ENCODE measurements around the gene PFKFB2. TPM values are rescaled to one million over a fixed set of nuclear protein-coding genes. Genes with fewer than 3 reads are reported as not detected.

Gene PFKFB2
- total and polyA plus RNA-seq, 3 donors from 2014 or later = 12.9 to 17.6 (median 13.9) TPM

DNA sequence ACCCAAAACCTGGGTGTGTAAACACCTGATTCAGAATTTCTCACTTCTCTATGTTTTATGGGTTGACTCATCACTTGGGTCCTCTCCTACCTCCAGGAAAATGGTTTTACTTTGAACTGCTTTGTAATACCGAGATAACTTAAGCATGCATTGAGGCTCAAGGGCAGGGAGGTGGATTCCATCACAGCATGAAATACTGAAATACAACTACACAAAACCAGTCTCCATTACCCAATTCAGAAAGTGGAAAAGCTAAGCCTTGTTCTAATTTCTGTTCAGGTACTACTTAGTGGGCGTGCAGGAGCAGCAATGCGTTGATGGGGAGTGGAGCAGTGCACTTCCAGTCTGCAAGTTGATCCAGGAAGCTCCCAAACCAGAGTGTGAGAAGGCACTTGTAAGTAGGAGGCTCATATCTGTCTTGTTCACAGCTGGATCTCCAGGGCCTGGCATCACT is 44.8 kb downstream of the PFKFB2 start:
- DNase-seq = no peak
- Histone ChIP-seq H3K4me3 (no peak overlapping the region), H3K4me1 (no peaks in the 10 kb centered on the region), H3K27ac (no peak overlapping the region), H3K9me3 (no peaks in the 10 kb centered on the region), H3K27me3 (no peaks in the 10 kb centered on the region), H3K36me3 (ENCODE audit: low read depth, missing control alignments) (no peaks in the 10 kb centered on the region)
- TF ChIP-seq, protein P1, sequence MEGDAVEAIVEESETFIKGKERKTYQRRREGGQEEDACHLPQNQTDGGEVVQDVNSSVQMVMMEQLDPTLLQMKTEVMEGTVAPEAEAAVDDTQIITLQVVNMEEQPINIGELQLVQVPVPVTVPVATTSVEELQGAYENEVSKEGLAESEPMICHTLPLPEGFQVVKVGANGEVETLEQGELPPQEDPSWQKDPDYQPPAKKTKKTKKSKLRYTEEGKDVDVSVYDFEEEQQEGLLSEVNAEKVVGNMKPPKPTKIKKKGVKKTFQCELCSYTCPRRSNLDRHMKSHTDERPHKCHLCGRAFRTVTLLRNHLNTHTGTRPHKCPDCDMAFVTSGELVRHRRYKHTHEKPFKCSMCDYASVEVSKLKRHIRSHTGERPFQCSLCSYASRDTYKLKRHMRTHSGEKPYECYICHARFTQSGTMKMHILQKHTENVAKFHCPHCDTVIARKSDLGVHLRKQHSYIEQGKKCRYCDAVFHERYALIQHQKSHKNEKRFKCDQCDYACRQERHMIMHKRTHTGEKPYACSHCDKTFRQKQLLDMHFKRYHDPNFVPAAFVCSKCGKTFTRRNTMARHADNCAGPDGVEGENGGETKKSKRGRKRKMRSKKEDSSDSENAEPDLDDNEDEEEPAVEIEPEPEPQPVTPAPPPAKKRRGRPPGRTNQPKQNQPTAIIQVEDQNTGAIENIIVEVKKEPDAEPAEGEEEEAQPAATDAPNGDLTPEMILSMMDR (IDR thresholded peaks at IDR 0.05) = no peak
- no peak for TF ChIP-seq POLR2A (IDR thresholded peaks at IDR 0.05)
- intact Hi-C loops (cut with DNase I; ENCODE audit: low total_unique reads) = no loop called here
- 84 to 90% methylated on average over 3 of the region's 3 CpGs for WGBS, 2 donors

DNA sequence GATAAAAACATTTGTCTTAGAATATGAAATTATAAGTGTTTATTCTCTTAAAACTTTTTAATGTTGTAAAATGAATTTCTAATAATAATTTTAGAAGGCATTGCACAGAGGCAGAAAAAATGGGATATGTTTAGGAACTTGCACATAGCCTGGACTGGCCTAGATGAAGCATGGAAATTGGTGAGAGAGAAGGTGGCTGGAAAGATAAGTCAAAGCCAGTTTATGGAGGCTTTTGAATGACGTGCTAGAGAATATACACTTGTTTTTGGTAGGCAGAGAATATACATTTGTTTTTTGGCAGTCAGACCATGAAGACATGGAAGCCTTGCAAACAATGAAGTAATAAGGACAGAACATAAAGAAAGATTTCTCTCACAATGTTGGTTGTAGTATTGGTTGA is 48.6 kb downstream of the PFKFB2 start:
- H3K36me3 ChIP-seq (ENCODE audit: low read depth, missing control alignments) = no peaks in the 10 kb centered on the region
- no peak overlapping the region for H3K4me3 ChIP-seq
- no peaks in the 10 kb centered on the region for H3K4me1 ChIP-seq
- no peak overlapping the region for H3K27ac ChIP-seq
- intact Hi-C loops (cut with DNase I; ENCODE audit: low total_unique reads) = no loop called here
- TF ChIP-seq, protein P1 (IDR thresholded peaks at IDR 0.05) = no peak
- no peak for TF ChIP-seq POLR2A (IDR thresholded peaks at IDR 0.05)
- no peaks in the 10 kb centered on the region for H3K27me3 ChIP-seq
- DNase-seq = no peak
- WGBS, 2 donors = 71 to 94% methylated on average over 1 of the region's 1 CpG
- no peaks in the 10 kb centered on the region for H3K9me3 ChIP-seq

DNA sequence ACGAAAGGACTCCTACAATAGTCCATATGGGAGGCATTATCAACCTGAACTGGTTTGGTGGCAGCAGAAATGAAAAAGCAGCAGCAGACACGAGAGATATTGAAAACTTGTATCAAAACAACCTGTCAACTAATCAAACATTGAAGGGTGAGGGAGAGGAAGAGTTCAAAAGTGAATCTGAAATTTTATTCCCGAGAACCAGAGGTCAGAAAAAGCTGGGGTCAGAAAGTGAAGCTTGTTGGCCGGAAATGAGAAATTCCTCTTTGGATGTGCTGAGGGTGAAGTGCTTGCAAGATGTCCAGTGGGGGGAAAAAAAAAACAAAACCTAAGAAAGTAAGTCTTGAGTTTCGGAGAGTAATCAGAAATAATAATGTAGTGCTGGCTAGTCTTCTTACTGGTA is 49.1 kb downstream of the PFKFB2 start:
- H3K4me3 ChIP-seq = no peak overlapping the region
- no peak for DNase-seq
- no peaks in the 10 kb centered on the region for H3K36me3 ChIP-seq (ENCODE audit: low read depth, missing control alignments)
- no peaks in the 10 kb centered on the region for H3K9me3 ChIP-seq
- TF ChIP-seq, protein P1 (IDR thresholded peaks at IDR 0.05) = no peak
- TF ChIP-seq POLR2A (IDR thresholded peaks at IDR 0.05) = no peak
- 57 to 64% methylated on average over 5 of the region's 5 CpGs for WGBS, 2 donors
- intact Hi-C loops (cut with DNase I; ENCODE audit: low total_unique reads) = no loop called here
- no peaks in the 10 kb centered on the region for H3K27me3 ChIP-seq
- no peaks in the 10 kb centered on the region for H3K4me1 ChIP-seq
- no peak overlapping the region for H3K27ac ChIP-seq

DNA sequence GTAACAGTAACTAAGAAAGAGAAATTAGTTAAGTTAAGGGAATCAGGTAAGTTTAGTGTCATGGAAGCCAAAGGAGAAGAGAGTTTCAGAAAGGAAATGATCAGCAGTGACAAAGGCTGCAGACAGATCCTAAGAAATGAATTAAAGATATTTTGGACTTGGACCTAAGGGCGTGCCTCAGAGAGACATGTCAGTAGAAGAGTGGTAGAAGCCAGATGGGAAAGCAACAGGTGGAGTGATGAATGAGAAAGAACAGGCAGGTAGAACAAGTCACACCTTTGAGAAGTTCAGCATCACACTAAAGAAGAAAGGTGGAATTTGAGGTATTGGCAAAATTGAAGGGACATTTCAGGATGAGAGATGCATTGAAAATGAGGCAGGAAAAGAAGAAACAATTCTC is 49.6 kb downstream of the PFKFB2 start:
- Histone ChIP-seq H3K9me3 (no peaks in the 10 kb centered on the region), H3K36me3 (ENCODE audit: low read depth, missing control alignments) (no peaks in the 10 kb centered on the region), H3K27me3 (no peaks in the 10 kb centered on the region), H3K27ac (no peak overlapping the region), H3K4me3 (no peak overlapping the region), H3K4me1 (no peaks in the 10 kb centered on the region)
- intact Hi-C loops (cut with DNase I; ENCODE audit: low total_unique reads) = no loop called here
- TF ChIP-seq POLR2A (IDR thresholded peaks at IDR 0.05) = no peak
- TF ChIP-seq, protein P1 (IDR thresholded peaks at IDR 0.05) = no peak
- WGBS, 2 donors = 79 to 90% methylated on average over 1 of the region's 1 CpG
- DNase-seq = no peak

DNA sequence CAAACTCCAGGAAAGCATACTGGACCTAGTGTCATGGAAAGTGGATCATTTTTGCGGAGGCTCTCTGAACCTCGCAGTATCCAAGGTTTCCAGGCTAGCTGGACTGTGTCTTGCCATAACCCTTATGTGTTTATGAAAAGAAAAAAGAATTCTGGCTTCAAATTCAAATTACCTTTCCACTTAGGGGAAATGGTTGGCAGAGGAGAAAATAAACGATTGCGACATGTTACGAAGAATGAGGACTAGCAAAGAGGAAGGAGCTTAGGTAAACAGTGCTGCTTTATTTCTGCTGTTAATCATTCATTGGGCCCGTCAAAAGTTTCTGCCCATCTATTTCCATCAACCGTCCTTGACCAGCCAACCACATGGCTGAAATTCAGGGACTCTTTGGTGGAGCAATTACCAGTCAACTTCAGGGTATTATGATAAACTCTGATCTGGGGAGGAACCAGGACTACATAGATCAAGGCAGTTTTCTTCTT is 50.9 kb downstream of the PFKFB2 start, which contains the start of gene C4BPA:
TSS of gene C4BPA (plus strand) at position 342 of the 482 bp plus-strand sequence. CDS start 8,793 bp downstream, outside the sequence.
- TF ChIP-seq, protein P1 (IDR thresholded peaks at IDR 0.05) = no peak
- no peak for TF ChIP-seq POLR2A (IDR thresholded peaks at IDR 0.05)
- Histone ChIP-seq H3K27me3 (no peaks in the 10 kb centered on the region), H3K4me3 (no peak within 1 kb of the TSS), H3K9me3 (no peaks in the 10 kb centered on the region), H3K27ac (no peak within 1 kb of the TSS), H3K4me1 (no peaks in the 10 kb centered on the region), H3K36me3 (ENCODE audit: low read depth, missing control alignments) (no peaks in the 10 kb centered on the region)
- DNase-seq = no peak
- WGBS, 2 donors = 76 to 77% methylated on average over 7 of the region's 7 CpGs
- intact Hi-C loops (cut with DNase I; ENCODE audit: low total_unique reads) = no loop called here
